Measurements from ENCODE around the gene CC2D2A. TPM values are rescaled to one million over a fixed set of nuclear protein-coding genes. Genes with fewer than 3 reads are reported as not detected.

Gene CC2D2A
- total and polyA plus RNA-seq, 8 donors: 22.8 to 56.3 (median 48.5) TPM

DNA sequence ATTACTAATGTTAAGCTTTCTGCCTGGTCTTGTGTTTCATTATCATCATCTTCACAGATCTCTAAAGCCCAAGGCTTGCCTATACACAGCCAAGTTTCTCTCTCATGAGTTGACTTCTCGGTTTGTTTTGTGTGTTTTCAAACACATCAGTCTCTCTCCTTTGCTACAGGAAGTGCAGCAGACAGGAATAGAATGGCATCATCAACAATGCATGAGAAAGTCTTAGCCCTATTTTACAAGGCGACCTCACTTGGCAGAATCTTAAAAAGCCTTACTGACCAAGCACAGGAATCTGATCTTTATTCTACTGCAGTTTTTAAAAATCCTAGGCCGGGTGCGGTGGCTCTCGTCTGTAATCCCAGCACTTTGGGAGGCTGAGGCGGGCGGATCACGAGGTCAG, 36.8 kb downstream of the CC2D2A start:
- DNase-seq (no peak), ATAC-seq (no peak)
- no peaks in the 10 kb centered on the region for H3K27me3 ChIP-seq
- intact Hi-C loops (cut with DNase I): no loop called here
- no peak overlapping the region for H3K27ac ChIP-seq
- TF ChIP-seq, protein P1, sequence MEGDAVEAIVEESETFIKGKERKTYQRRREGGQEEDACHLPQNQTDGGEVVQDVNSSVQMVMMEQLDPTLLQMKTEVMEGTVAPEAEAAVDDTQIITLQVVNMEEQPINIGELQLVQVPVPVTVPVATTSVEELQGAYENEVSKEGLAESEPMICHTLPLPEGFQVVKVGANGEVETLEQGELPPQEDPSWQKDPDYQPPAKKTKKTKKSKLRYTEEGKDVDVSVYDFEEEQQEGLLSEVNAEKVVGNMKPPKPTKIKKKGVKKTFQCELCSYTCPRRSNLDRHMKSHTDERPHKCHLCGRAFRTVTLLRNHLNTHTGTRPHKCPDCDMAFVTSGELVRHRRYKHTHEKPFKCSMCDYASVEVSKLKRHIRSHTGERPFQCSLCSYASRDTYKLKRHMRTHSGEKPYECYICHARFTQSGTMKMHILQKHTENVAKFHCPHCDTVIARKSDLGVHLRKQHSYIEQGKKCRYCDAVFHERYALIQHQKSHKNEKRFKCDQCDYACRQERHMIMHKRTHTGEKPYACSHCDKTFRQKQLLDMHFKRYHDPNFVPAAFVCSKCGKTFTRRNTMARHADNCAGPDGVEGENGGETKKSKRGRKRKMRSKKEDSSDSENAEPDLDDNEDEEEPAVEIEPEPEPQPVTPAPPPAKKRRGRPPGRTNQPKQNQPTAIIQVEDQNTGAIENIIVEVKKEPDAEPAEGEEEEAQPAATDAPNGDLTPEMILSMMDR (IDR thresholded peaks at IDR 0.05): no peak
- no peak overlapping the region for H3K4me3 ChIP-seq
- H3K36me3 ChIP-seq: peaks cover 0 to 11% of the 10 kb centered on the region in 2 donors
- H3K9me3 ChIP-seq: no peaks in the 10 kb centered on the region
- no peaks in the 10 kb centered on the region for H3K4me1 ChIP-seq

DNA sequence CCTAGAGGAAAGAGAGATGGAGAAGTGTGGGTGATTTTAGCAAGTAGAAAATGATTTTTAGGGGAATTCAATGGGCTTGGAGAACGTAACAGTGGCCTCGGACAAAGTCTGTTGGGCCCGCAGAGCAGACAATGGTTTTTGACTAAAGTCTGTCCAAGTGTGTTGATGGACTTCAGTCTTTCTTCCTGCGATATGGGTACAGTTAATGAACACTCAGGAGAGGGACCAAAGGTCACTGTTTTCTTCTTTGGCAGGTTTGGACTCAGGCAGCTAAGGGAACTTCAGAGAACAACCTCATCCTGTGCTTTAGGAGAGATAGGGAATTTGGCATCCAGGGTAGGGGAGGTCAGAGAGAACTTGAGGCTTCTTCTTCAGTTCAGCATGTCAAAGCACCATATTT, 38.0 kb downstream of the CC2D2A start:
- Histone ChIP-seq H3K36me3 (peaks cover 0 to 21% of the 10 kb centered on the region in 2 donors), H3K27me3 (no peaks in the 10 kb centered on the region), H3K27ac (no peak overlapping the region), H3K4me3 (no peak overlapping the region), H3K4me1 (no peaks in the 10 kb centered on the region), H3K9me3 (no peaks in the 10 kb centered on the region)
- ATAC-seq: no peak
- TF ChIP-seq, protein P1 (IDR thresholded peaks at IDR 0.05): no peak
- intact Hi-C loops (cut with DNase I): no loop called here
- no peak for DNase-seq

DNA sequence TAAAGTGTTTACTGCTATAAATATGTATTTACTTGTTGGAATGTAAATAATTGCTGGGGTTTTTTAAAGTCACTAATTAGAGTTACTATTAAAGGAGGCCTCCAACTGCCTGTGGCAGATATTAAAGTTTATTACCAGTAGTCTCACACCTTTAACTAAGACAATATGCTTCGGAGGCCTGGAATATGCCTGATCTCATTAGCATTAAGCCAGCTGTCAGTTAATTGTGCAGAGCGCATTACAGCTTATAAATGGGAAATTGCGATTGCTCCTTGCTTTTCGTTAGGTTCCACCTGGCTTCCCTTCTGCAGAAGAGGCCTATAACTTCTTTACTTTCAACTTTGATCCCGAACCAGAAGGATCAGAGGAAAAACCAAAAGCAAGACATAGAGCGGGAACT, 41.3 kb downstream of the CC2D2A start:
- H3K4me1 ChIP-seq: no peaks in the 10 kb centered on the region
- TF ChIP-seq, protein P1 (IDR thresholded peaks at IDR 0.05): no peak
- H3K27ac ChIP-seq: no peak overlapping the region
- H3K36me3 ChIP-seq: peaks cover 0 to 21% of the 10 kb centered on the region in 2 donors
- ATAC-seq (no peak), DNase-seq (no peak)
- no peaks in the 10 kb centered on the region for H3K9me3 ChIP-seq
- H3K27me3 ChIP-seq: no peaks in the 10 kb centered on the region
- intact Hi-C loops (cut with DNase I): no loop called here
- no peak overlapping the region for H3K4me3 ChIP-seq

DNA sequence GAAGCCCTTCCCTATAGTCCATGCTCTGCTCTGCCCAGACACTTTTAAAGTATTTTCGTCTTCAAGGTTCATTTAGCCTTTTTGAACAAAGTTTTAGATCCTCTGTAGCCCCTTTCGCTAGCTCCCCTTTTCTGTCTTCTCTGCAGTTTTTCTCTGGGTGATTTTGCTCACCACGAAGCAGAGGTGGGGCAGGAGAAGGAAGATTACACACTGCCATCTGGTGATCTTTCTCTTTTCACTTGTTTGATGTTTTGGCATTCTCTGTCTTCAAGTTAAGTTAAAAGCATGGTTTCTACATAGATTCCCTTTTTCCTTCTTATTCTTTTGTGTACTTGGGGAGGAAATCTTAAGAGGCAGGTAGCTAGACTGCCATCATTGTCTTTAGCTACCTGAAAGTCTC, 43.9 kb downstream of the CC2D2A start:
- DNase-seq (no peak), ATAC-seq (no peak)
- no peaks in the 10 kb centered on the region for H3K27me3 ChIP-seq
- H3K27ac ChIP-seq: no peak overlapping the region
- H3K9me3 ChIP-seq: no peaks in the 10 kb centered on the region
- TF ChIP-seq, protein P1 (IDR thresholded peaks at IDR 0.05): no peak
- peaks cover 0 to 32% of the 10 kb centered on the region in 2 donors for H3K36me3 ChIP-seq
- no peaks in the 10 kb centered on the region for H3K4me1 ChIP-seq
- intact Hi-C loops (cut with DNase I): no loop called here
- no peak overlapping the region for H3K4me3 ChIP-seq

DNA sequence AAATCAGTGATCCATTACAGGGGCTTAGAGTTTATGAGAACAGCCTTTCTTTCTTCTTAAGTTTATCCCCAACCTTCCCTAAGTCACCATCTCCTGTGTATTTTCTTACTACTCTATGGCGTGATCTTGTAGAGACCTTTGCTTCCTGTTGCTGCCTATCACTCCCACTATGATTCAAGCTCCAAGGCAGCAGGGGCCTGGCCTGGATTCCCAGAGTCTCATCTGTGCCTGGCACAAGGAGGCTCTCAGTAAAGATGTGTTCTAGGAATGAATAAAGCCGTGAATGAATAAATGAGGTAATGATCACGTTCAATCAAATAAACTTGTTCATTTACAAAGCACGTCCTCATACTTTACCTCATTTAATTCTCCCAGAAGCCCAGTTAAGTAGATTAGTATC, 45.4 kb downstream of the CC2D2A start:
- ATAC-seq: no peak
- intact Hi-C loops (cut with DNase I): no loop called here
- TF ChIP-seq, protein P1 (IDR thresholded peaks at IDR 0.05): no peak

More for the DNA sequence above, 45.4 kb downstream of the CC2D2A start:
- H3K27ac ChIP-seq: no peak overlapping the region
- no peaks in the 10 kb centered on the region for H3K27me3 ChIP-seq
- H3K4me3 ChIP-seq: no peak overlapping the region
- DNase-seq: no peak
- peaks cover 0 to 45% of the 10 kb centered on the region in 2 donors for H3K36me3 ChIP-seq
- H3K9me3 ChIP-seq: no peaks in the 10 kb centered on the region
- no peaks in the 10 kb centered on the region for H3K4me1 ChIP-seq
